IMR-90 (cell line): Measurements from ENCODE around the gene HMG20B. TPM values are rescaled to one million over a fixed set of nuclear protein-coding genes. Genes with fewer than 3 reads are reported as not detected.
"Not testable (repeated sequence)": the region's sequence is repeated elsewhere in the genome, so short reads cannot be mapped to it uniquely, and the experiment has no call there.

Source experiments
- ATAC-seq: fragments of 200-7000 bp; cut with Tn5 transposase; 2 replicates; pipeline ENCODE4 v1.9.1; 2020; ENCODE audit warnings: low read depth, mild to moderate bottlenecking, moderate library complexity
- BruUV-seq: library from RNA; stranded (reverse); fragments of 400-500 nt; replicated peaks from 2 replicates; lab custom pipeline; 2021; lab: Mats Ljungman, UMichigan
- CTCF ChIA-PET: fragments of 300-600 bp; formaldehyde crosslinking; extraction: SDS; loops from one replicate; lab custom pipeline; 2021; ENCODE audit warnings: antibody characterized with exemption; lab: Yijun Ruan, JAX
- POLR2A ChIA-PET: fragments of 300-600 bp; sonication (Branson Sonifier 250); formaldehyde crosslinking; loops from one replicate; lab custom pipeline; 2022; ENCODE audit warnings: antibody characterized with exemption; ENCODE audit not compliant: unreplicated experiment; lab: Charles Lee
- DNase-seq: peaks from one replicate; pipeline ENCODE4 v3.0.0; 2013
- H2AFZ ChIP-seq: replicated peaks from 2 replicates; pipeline ENCODE3; 2013; ENCODE audit warnings: low read length, mild to moderate bottlenecking; ENCODE audit not compliant: poor library complexity
- H2AK5ac ChIP-seq: 2 replicates; pipeline ENCODE4 v1.6.1; 2013; ENCODE audit warnings: low read depth, low read length, inconsistent platforms
- H2AK9ac ChIP-seq: replicated peaks from 2 replicates; pipeline ENCODE3; 2013; ENCODE audit warnings: mild to moderate bottlenecking, low read depth, low read length, moderate library complexity; ENCODE audit not compliant: poor library complexity
- H2BK120ac ChIP-seq: 2 replicates; pipeline ENCODE4 v1.6.1; 2013; ENCODE audit warnings: low read depth, low read length, inconsistent platforms
- H2BK15ac ChIP-seq: 3 replicates; pipeline ENCODE4 v1.6.1; 2013; ENCODE audit warnings: low read depth, low read length, inconsistent platforms
- H2BK20ac ChIP-seq: 2 replicates; pipeline ENCODE4 v1.6.1; 2013; ENCODE audit warnings: low read depth, mild to moderate bottlenecking, inconsistent platforms, low read length, moderate library complexity
- H2BK5ac ChIP-seq: 2 replicates; pipeline ENCODE4 v1.6.1; 2013; ENCODE audit warnings: mild to moderate bottlenecking, low read depth, low read length, inconsistent platforms; ENCODE audit not compliant: poor library complexity, severe bottlenecking
- H3K14ac ChIP-seq: replicated peaks from 2 replicates; pipeline ENCODE4 v1.6.1; 2013; ENCODE audit warnings: low read depth, low read length, inconsistent platforms
- H3K18ac ChIP-seq: 2 replicates; pipeline ENCODE4 v1.6.1; 2013; ENCODE audit warnings: low read depth, low read length, control low read depth
- H3K23ac ChIP-seq: 2 replicates; pipeline ENCODE4 v1.6.1; 2013; ENCODE audit warnings: low read depth, low read length, inconsistent platforms
- H3K27ac ChIP-seq: 2 replicates; pipeline ENCODE4 v1.5.1; 2013; ENCODE audit warnings: mild to moderate bottlenecking, control low read depth, low read length; ENCODE audit not compliant: insufficient read depth
- H3K27me3 ChIP-seq: 2 replicates; pipeline ENCODE4 v1.6.1; 2013; ENCODE audit warnings: low read length; ENCODE audit not compliant: control insufficient read depth, insufficient read depth
- H3K36me3 ChIP-seq: 2 replicates; pipeline ENCODE4 v1.6.1; 2013; ENCODE audit warnings: low read length, mixed read lengths; ENCODE audit not compliant: control insufficient read depth, insufficient read depth
- H3K4ac ChIP-seq: 2 replicates; pipeline ENCODE4 v1.6.1; 2013; ENCODE audit warnings: low read depth, low read length, inconsistent platforms
- H3K4me1 ChIP-seq: 2 replicates; pipeline ENCODE4 v1.6.1; 2013; ENCODE audit warnings: low read length, mixed read lengths; ENCODE audit not compliant: control insufficient read depth, insufficient read depth
- H3K4me2 ChIP-seq: 2 replicates; pipeline ENCODE4 v1.6.1; 2013; ENCODE audit warnings: low read depth, mild to moderate bottlenecking, control low read depth, low read length, moderate library complexity
- H3K4me3 ChIP-seq: 2 replicates; pipeline ENCODE4 v1.5.1; 2013; ENCODE audit warnings: low read depth, mild to moderate bottlenecking, control low read depth, low read length, moderate library complexity; ENCODE audit not compliant: insufficient read depth
- H3K56ac ChIP-seq: 2 replicates; pipeline ENCODE4 v1.6.1; 2013; ENCODE audit warnings: low read length, inconsistent platforms; ENCODE audit not compliant: insufficient read depth; ENCODE audit errors: extremely low read depth
- H3K79me1 ChIP-seq, 2 experiments: 2 replicates each; pipeline ENCODE4 v1.6.1; 2013; ENCODE audit warnings: low read length in 2 of 2, inconsistent platforms in 1 of 2, low read depth in 1 of 2
- H3K9ac ChIP-seq: 2 replicates; pipeline ENCODE4 v1.6.1; 2013; ENCODE audit warnings: low read depth, low read length, control low read depth
- H3K9me1 ChIP-seq: 2 replicates; pipeline ENCODE4 v1.6.1; 2013; ENCODE audit warnings: low read length, inconsistent platforms; ENCODE audit not compliant: insufficient read depth
- H3K9me3 ChIP-seq: 2 replicates; pipeline ENCODE4 v1.6.1; 2013; ENCODE audit warnings: low read length; ENCODE audit not compliant: control insufficient read depth, insufficient read depth
- H4K20me1 ChIP-seq: 2 replicates; pipeline ENCODE4 v1.6.1; 2013; ENCODE audit warnings: low read length, inconsistent platforms; ENCODE audit not compliant: insufficient read depth
- H4K5ac ChIP-seq: 2 replicates; pipeline ENCODE4 v1.6.1; 2013; ENCODE audit warnings: mild to moderate bottlenecking, low read depth, low read length, control low read depth
- H4K8ac ChIP-seq, 2 experiments: 2 replicates each; pipeline ENCODE4 v1.6.1; 2013; ENCODE audit warnings: low read depth in 2 of 2, low read length in 2 of 2, control low read depth in 1 of 2, inconsistent platforms in 1 of 2
- H4K91ac ChIP-seq: 2 replicates; pipeline ENCODE4 v1.6.1; 2013; ENCODE audit warnings: low read depth, low read length, inconsistent platforms; ENCODE audit not compliant: insufficient read depth
- WGBS, 2 experiments: methylation state at CpG; one replicate each; pipeline versions ENCODE4 v1.1.5 to v1.1.7; 2013; ENCODE audit warnings: missing lambda C conversion rate in 2 of 2; ENCODE audit not compliant: insufficient read length in 1 of 2; ENCODE audit errors: extremely low coverage in 2 of 2; 5-methylcytosine and 5-hydroxymethylcytosine counted together
- dilution Hi-C: fragments of 300-500 bp; cut with HindIII; formaldehyde crosslinking; loops from one replicate; pipeline ENCODE4 v1.14.3; 2018; ENCODE audit warnings: low sequenced_read_pairs; ENCODE audit not compliant: unreplicated experiment
- in situ Hi-C: fragments of 300-500 bp; cut with MboI; formaldehyde crosslinking; loops from 3 replicates; pipeline ENCODE4 v1.14.3; 2019; ENCODE audit warnings: low sequenced_read_pairs, inconsistent platforms, mixed read lengths
- intact Hi-C: fragments of 100-400 bp; cut with micrococcal nuclease; formaldehyde crosslinking; loops from 2 replicates; pipeline ENCODE4 v1.10.0; 2022
- polyA plus RNA-seq, 3 experiments: library from polyadenylated mRNA; depleted of rRNA; stranded (reverse); fragments of >200 nt; gene quantifications; 2 replicates each; pipeline ENCODE4 v1.2.3, GENCODE V29; 2012; ENCODE audit warnings: low replicate concordance in 1 of 3
- total RNA-seq: library from RNA; depleted of rRNA; stranded (reverse); fragments of >200 nt; gene quantifications from 2 replicates; pipeline ENCODE4 v1.2.3, GENCODE V29; 2012

Gene HMG20B
- total and polyA plus RNA-seq, 2 of the 4 experiments (the other 2 are of a cell fraction), result 57.5 to 63.8 TPM

DNA sequence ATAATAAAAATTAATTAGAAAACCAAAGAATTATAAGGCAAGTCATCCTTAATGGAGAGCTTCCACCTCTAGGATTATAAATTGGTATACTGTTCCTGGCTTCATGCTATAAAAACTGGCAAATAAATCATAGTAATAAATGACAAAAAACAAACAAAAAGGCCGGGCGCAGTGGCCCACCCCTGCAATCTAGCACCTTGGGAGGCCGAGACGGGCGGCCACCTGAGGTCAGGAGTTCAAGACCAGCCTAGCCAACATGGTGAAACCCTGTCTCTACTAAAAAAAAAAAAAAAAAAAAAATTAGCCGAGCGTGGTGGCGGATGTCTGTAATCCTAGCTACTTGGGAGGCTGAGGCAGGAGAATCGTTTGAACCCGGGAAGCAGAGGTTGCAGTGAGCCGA is 2.7 kb upstream of the HMG20B start:
- H2BK15ac ChIP-seq, H3K9ac ChIP-seq, dilution Hi-C loops, H4K91ac ChIP-seq, H2BK120ac ChIP-seq, H3K4me3 ChIP-seq, ATAC-seq, H3K9me3 ChIP-seq, H3K14ac ChIP-seq, DNase-seq, H4K8ac ChIP-seq, POLR2A ChIA-PET, H3K56ac ChIP-seq, H2AK9ac ChIP-seq, H3K18ac ChIP-seq, H3K4me1 ChIP-seq, H3K4ac ChIP-seq, H3K9me1 ChIP-seq, H3K27ac ChIP-seq, BruUV-seq, H2AFZ ChIP-seq, in situ Hi-C loops, H2AK5ac ChIP-seq, H3K36me3 ChIP-seq, H2BK20ac ChIP-seq, H4K5ac ChIP-seq, H3K23ac ChIP-seq, H2BK5ac ChIP-seq, H3K27me3 ChIP-seq, H3K4me2 ChIP-seq, intact Hi-C loops: not testable (repeated sequence)
- Histone ChIP-seq H4K20me1 (peaks cover 10% of the 10 kb centered on the region; the same call in 1 of the 2 replicates), H3K79me1 (peaks cover 7 to 22% of the 10 kb centered on the region in 2 experiments; a peak in 3 of 4 replicates)
- no CpG with 5 or more reads among the region's 11 CpGs for WGBS, 2 experiments
- CTCF ChIA-PET, result interaction anchor here (0.6 to 1.1 kb wide), 3 partner anchors 25 to 683 kb away, joined by 3 to 5 read pairs (median 3); no protein-coding TSS in a partner anchor
